ENCODE measurements around the gene EXOC6B.

GRCh38 chr2:72743481-72743880 is 82.4 kb downstream of the EXOC6B start:
- TF ChIP-seq, protein P1, sequence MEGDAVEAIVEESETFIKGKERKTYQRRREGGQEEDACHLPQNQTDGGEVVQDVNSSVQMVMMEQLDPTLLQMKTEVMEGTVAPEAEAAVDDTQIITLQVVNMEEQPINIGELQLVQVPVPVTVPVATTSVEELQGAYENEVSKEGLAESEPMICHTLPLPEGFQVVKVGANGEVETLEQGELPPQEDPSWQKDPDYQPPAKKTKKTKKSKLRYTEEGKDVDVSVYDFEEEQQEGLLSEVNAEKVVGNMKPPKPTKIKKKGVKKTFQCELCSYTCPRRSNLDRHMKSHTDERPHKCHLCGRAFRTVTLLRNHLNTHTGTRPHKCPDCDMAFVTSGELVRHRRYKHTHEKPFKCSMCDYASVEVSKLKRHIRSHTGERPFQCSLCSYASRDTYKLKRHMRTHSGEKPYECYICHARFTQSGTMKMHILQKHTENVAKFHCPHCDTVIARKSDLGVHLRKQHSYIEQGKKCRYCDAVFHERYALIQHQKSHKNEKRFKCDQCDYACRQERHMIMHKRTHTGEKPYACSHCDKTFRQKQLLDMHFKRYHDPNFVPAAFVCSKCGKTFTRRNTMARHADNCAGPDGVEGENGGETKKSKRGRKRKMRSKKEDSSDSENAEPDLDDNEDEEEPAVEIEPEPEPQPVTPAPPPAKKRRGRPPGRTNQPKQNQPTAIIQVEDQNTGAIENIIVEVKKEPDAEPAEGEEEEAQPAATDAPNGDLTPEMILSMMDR (IDR thresholded peaks at IDR 0.05 in 2 of 3, conservative IDR thresholded peaks at IDR 0.05 in 1 of 3; ENCODE audit: control insufficient read depth in 2 of 3, extremely low read depth in 1 of 3, insufficient read depth in 1 of 3, low read depth in 3 of 3, low read length in 3 of 3) = no peak
- no peak for TF ChIP-seq ZNF24 (IDR thresholded peaks at IDR 0.05)
- TF ChIP-seq RELA (IDR thresholded peaks at IDR 0.05; ENCODE audit: borderline replicate concordance, partially characterized antibody) = no peak
- no peak for TF ChIP-seq SMC3 (IDR thresholded peaks at IDR 0.05; ENCODE audit: borderline replicate concordance, low read length)
- no peak for TF ChIP-seq RFX5 (IDR thresholded peaks at IDR 0.05; ENCODE audit: low read depth, low read length)
- TF ChIP-seq ASH2L (IDR thresholded peaks at IDR 0.05; ENCODE audit: borderline replicate concordance, low read depth) = no peak
- TF ChIP-seq, protein P2, sequence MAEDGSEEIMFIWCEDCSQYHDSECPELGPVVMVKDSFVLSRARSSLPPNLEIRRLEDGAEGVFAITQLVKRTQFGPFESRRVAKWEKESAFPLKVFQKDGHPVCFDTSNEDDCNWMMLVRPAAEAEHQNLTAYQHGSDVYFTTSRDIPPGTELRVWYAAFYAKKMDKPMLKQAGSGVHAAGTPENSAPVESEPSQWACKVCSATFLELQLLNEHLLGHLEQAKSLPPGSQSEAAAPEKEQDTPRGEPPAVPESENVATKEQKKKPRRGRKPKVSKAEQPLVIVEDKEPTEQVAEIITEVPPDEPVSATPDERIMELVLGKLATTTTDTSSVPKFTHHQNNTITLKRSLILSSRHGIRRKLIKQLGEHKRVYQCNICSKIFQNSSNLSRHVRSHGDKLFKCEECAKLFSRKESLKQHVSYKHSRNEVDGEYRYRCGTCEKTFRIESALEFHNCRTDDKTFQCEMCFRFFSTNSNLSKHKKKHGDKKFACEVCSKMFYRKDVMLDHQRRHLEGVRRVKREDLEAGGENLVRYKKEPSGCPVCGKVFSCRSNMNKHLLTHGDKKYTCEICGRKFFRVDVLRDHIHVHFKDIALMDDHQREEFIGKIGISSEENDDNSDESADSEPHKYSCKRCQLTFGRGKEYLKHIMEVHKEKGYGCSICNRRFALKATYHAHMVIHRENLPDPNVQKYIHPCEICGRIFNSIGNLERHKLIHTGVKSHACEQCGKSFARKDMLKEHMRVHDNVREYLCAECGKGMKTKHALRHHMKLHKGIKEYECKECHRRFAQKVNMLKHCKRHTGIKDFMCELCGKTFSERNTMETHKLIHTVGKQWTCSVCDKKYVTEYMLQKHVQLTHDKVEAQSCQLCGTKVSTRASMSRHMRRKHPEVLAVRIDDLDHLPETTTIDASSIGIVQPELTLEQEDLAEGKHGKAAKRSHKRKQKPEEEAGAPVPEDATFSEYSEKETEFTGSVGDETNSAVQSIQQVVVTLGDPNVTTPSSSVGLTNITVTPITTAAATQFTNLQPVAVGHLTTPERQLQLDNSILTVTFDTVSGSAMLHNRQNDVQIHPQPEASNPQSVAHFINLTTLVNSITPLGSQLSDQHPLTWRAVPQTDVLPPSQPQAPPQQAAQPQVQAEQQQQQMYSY (CRISPR knock-in tag; IDR thresholded peaks at IDR 0.05) = no peak
- TF ChIP-seq USF2 (IDR thresholded peaks at IDR 0.05; ENCODE audit: borderline replicate concordance, low read depth, low read length) = no peak
- TF ChIP-seq NR2C2 (IDR thresholded peaks at IDR 0.05; ENCODE audit: borderline replicate concordance, control insufficient read depth, insufficient read length, low read depth) = no peak
- TF ChIP-seq EZH2 (IDR thresholded peaks at IDR 0.05; ENCODE audit: borderline replicate concordance, control insufficient read depth, low read depth, low read length) = no peak
- TF ChIP-seq EP300 (IDR thresholded peaks at IDR 0.05; ENCODE audit: borderline replicate concordance in 1 of 2, control insufficient read depth in 1 of 2, low read depth in 2 of 2, low read length in 2 of 2) = no peak

Measured in GM12878 (cell line).